CD14-positive monocyte (primary cell): ENCODE measurements around the gene SCN3B. TPM values are rescaled to one million over a fixed set of nuclear protein-coding genes. Genes with fewer than 3 reads are reported as not detected.

Source experiments
- DNase-seq, 3 donors: peaks; one replicate each; pipeline ENCODE4 v3.0.0-alpha.2; 2011 to 2022
- H2AFZ ChIP-seq: 2 replicates; pipeline ENCODE4 v1.6.0; 2012; ENCODE audit warnings: mild to moderate bottlenecking, low read depth, low read length, inconsistent platforms; ENCODE audit not compliant: insufficient read depth, poor library complexity, severe bottlenecking
- H3K27ac ChIP-seq, 2 donors: 1 replicate in 1 of 2; 2 replicates in 1 of 2; pipeline ENCODE4 v1.5.1; 2012 to 2013; ENCODE audit warnings: low read length in 2 of 2, control low read depth in 1 of 2, inconsistent platforms in 1 of 2, low read depth in 1 of 2, mild to moderate bottlenecking in 1 of 2
- H3K27me3 ChIP-seq, 2 donors: one replicate each; pipeline versions ENCODE4 v1.6.0 to v1.6.1; 2011 to 2013; ENCODE audit warnings: low read length in 2 of 2; ENCODE audit not compliant: control insufficient read depth in 2 of 2, insufficient read depth in 2 of 2
- H3K36me3 ChIP-seq, 2 donors: replicated peaks in 1 of 2; 1 replicate in 1 of 2; 2 replicates in 1 of 2; pipeline versions ENCODE4 v1.5.1 to v1.6.1; 2012 to 2013; ENCODE audit warnings: low read length in 2 of 2, control low read depth in 1 of 2, inconsistent platforms in 1 of 2, mild to moderate bottlenecking in 1 of 2; ENCODE audit not compliant: insufficient read depth in 2 of 2, control insufficient read depth in 1 of 2
- H3K4me1 ChIP-seq, 2 donors: 1 replicate in 1 of 2; 2 replicates in 1 of 2; pipeline versions ENCODE4 v1.5.1 to v1.6.1; 2012 to 2013; ENCODE audit warnings: low read length in 2 of 2, control low read depth in 1 of 2, inconsistent platforms in 1 of 2, mild to moderate bottlenecking in 1 of 2, moderate library complexity in 1 of 2; ENCODE audit not compliant: insufficient read depth in 2 of 2, control insufficient read depth in 1 of 2
- H3K4me2 ChIP-seq: replicated peaks from 2 replicates; pipeline ENCODE3; 2012; ENCODE audit warnings: low read length, moderate library complexity, mild to moderate bottlenecking; ENCODE audit not compliant: poor library complexity, severe bottlenecking; ENCODE audit errors: extremely low read depth
- H3K4me3 ChIP-seq, 3 experiments: fragments of 200-600 bp in 1 of 3; sonication (generic) in 1 of 3; replicated peaks in 1 of 3; 1 replicate in 2 of 3; 2 replicates in 1 of 3; pipeline ENCODE4 v1.5.1; 2011 to 2013; ENCODE audit warnings: low read length in 3 of 3, mild to moderate bottlenecking in 3 of 3, control low read depth in 2 of 3, low read depth in 2 of 3, inconsistent platforms in 1 of 3, moderate library complexity in 1 of 3
- H3K79me2 ChIP-seq: 2 replicates; pipeline ENCODE4 v1.6.0; 2012; ENCODE audit warnings: mild to moderate bottlenecking, control low read depth, inconsistent platforms, low read length, moderate library complexity; ENCODE audit not compliant: insufficient read depth
- H3K9ac ChIP-seq: 2 replicates; pipeline ENCODE4 v1.6.0; 2017; ENCODE audit warnings: low read length, mild to moderate bottlenecking; ENCODE audit not compliant: insufficient read depth, poor library complexity, severe bottlenecking
- H3K9me3 ChIP-seq, 2 donors: replicated peaks in 1 of 2; 1 replicate in 1 of 2; 2 replicates in 1 of 2; pipeline versions ENCODE4 v1.5.1 to v1.6.1; 2012 to 2013; ENCODE audit warnings: low read length in 2 of 2, control low read depth in 1 of 2; ENCODE audit not compliant: control insufficient read depth in 1 of 2, insufficient read depth in 1 of 2
- H4K20me1 ChIP-seq: 2 replicates; pipeline ENCODE4 v1.6.0; 2012; ENCODE audit warnings: mild to moderate bottlenecking, low read length, control low read depth, moderate library complexity; ENCODE audit not compliant: insufficient read depth
- H3K27ac Mint-ChIP-seq, 7 donors: one replicate each; pipeline ENCODE4 v1.8.0; 2020; ENCODE audit warnings: mild to moderate bottlenecking in 7 of 7, mixed read lengths in 7 of 7, moderate library complexity in 6 of 7, inconsistent platforms in 2 of 7
- H3K27me3 Mint-ChIP-seq, 3 donors: one replicate each; pipeline ENCODE4 v1.8.0; 2021 to 2022; ENCODE audit warnings: low read depth in 3 of 3, mild to moderate bottlenecking in 3 of 3, mixed read lengths in 3 of 3, moderate library complexity in 3 of 3, inconsistent platforms in 1 of 3
- H3K36me3 Mint-ChIP-seq, 2 donors: one replicate each; pipeline ENCODE4 v1.8.0; 2020; ENCODE audit warnings: mixed read lengths in 2 of 2, inconsistent platforms in 1 of 2, mild to moderate bottlenecking in 1 of 2
- H3K4me1 Mint-ChIP-seq: one replicate; pipeline ENCODE4 v1.8.0; 2020; ENCODE audit warnings: mild to moderate bottlenecking, mixed read lengths
- H3K4me3 Mint-ChIP-seq, 2 donors: one replicate each; pipeline ENCODE4 v1.8.0; 2020; ENCODE audit warnings: mild to moderate bottlenecking in 2 of 2, mixed read lengths in 2 of 2, moderate library complexity in 1 of 2
- H3K9me3 Mint-ChIP-seq, 7 donors: one replicate each; pipeline ENCODE4 v1.8.0; 2020 to 2022; ENCODE audit warnings: mixed read lengths in 7 of 7, mild to moderate bottlenecking in 6 of 7, moderate library complexity in 6 of 7, inconsistent platforms in 2 of 7
- CTCF ChIP-seq: fragments of 200-600 bp; IDR thresholded peaks from one replicate; pipeline ENCODE4 v1.8.0; 2022; ENCODE audit warnings: antibody characterized with exemption, mild to moderate bottlenecking
- WGBS: methylation state at CpG from one replicate; pipeline ENCODE4 v1.1.5; 2013; ENCODE audit warnings: missing lambda C conversion rate; ENCODE audit not compliant: insufficient coverage; 5-methylcytosine and 5-hydroxymethylcytosine counted together
- intact Hi-C, 2 donors: fragments of 100-400 bp; cut with micrococcal nuclease; formaldehyde crosslinking; loops; one replicate each; pipeline versions ENCODE4 v1.15.0 to v1.15.1; 2023
- polyA plus RNA-seq, 3 donors: library from polyadenylated mRNA; depleted of rRNA in 1 of 3; unstranded in 2 of 3; stranded (reverse) in 1 of 3; fragments of 300-500 nt in 2 of 3; fragments of >200 nt in 1 of 3; fragmentation: Illumina TruSeq in 2 of 3; gene quantifications; 1 replicate in 2 of 3; 2 replicates in 1 of 3; pipeline ENCODE4 v1.2.3, GENCODE V29; 2012 to 2021

Gene SCN3B
- polyA plus RNA-seq, 3 donors, result not detected

DNA sequence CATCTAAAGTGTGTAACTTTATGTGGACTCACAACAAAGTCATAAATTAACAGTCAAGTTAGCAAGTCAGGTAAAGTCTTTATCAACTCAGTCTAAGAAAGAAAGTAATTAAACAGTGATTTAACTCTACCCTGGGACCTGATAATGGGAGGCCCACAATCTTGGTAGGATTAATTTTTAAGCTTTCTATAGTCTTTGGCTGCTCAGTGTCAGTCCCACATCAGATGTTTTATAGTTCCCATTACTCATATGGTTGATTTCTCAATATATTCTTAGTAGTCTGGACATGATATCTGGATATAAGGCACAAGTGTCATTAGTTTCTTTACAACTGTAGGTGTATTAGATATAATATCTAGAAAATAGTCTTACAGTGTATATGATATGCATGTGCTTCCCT, 38.5 kb upstream of the SCN3B start:
- H3K27me3 ChIP-seq, result no peaks in the 10 kb centered on the region
- H4K20me1 ChIP-seq, result no peaks in the 10 kb centered on the region
- no peak overlapping the region for H3K4me3 ChIP-seq
- no peaks in the 10 kb centered on the region for H3K9me3 Mint-ChIP-seq
- peaks cover 5 to 11% (median 8%) of the 10 kb centered on the region in 3 donors for H3K27me3 Mint-ChIP-seq
- TF ChIP-seq CTCF, result no peak
- intact Hi-C loops, result no loop called here
- H3K36me3 ChIP-seq, result no peaks in the 10 kb centered on the region
- H3K27ac Mint-ChIP-seq, result no peak overlapping the region
- no peak overlapping the region for H3K4me3 Mint-ChIP-seq
- no peak overlapping the region for H3K27ac ChIP-seq
- H3K9me3 ChIP-seq, result no peaks in the 10 kb centered on the region
- DNase-seq, result no peak
- H3K4me1 Mint-ChIP-seq, result peaks cover 6% of the 10 kb centered on the region
- no peak overlapping the region for H2AFZ ChIP-seq
- no peak overlapping the region for H3K4me2 ChIP-seq
- no peaks in the 10 kb centered on the region for H3K79me2 ChIP-seq
- H3K9ac ChIP-seq, result no peak overlapping the region
- no peaks in the 10 kb centered on the region for H3K4me1 ChIP-seq
- no peaks in the 10 kb centered on the region for H3K36me3 Mint-ChIP-seq

DNA sequence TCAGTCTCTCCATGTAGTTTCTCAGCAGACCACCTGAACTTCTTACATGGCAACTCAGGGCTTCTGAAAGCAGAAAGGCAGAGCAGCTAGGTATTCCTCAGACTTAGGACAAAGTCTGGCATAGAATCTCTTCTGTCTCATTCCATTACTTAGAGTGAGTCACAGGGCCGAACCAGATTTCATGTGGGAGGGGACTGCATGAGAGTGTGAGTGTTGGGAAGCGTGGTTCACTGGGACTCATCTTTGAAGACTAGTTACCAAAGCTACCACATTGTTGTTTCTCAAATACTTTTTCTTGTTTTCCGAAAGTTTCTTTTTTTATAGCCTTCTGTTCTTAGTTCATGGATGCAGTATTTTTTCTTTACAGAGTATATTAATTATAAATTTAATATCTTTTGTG, 36.1 kb upstream of the SCN3B start:
- Mint-ChIP-seq H3K4me1 (peaks cover 9% of the 10 kb centered on the region), H3K9me3 (no peaks in the 10 kb centered on the region), H3K36me3 (no peaks in the 10 kb centered on the region), H3K27ac (no peak overlapping the region), H3K4me3 (no peak overlapping the region), H3K27me3 (peaks cover 9 to 12% (median 10%) of the 10 kb centered on the region in 3 donors)
- Histone ChIP-seq H3K36me3 (no peaks in the 10 kb centered on the region), H3K4me2 (no peak overlapping the region), H3K4me3 (no peak overlapping the region), H4K20me1 (no peaks in the 10 kb centered on the region), H2AFZ (no peak overlapping the region), H3K27me3 (no peaks in the 10 kb centered on the region), H3K4me1 (no peaks in the 10 kb centered on the region), H3K9ac (no peak overlapping the region), H3K9me3 (no peaks in the 10 kb centered on the region), H3K27ac (no peak overlapping the region), H3K79me2 (no peaks in the 10 kb centered on the region)
- WGBS, result no CpG with 5 or more reads among the region's 3 CpGs
- no peak for DNase-seq
- intact Hi-C loops, result no loop called here
- TF ChIP-seq CTCF, result no peak
